ENCODE measurements around the gene ZBBX. TPM values are rescaled to one million over a fixed set of nuclear protein-coding genes. Genes with fewer than 3 reads are reported as not detected.

ZBBX gene
- total and polyA plus RNA-seq, 2 of the 4 experiments (the other 2 are of a cell fraction), result not detected

DNA sequence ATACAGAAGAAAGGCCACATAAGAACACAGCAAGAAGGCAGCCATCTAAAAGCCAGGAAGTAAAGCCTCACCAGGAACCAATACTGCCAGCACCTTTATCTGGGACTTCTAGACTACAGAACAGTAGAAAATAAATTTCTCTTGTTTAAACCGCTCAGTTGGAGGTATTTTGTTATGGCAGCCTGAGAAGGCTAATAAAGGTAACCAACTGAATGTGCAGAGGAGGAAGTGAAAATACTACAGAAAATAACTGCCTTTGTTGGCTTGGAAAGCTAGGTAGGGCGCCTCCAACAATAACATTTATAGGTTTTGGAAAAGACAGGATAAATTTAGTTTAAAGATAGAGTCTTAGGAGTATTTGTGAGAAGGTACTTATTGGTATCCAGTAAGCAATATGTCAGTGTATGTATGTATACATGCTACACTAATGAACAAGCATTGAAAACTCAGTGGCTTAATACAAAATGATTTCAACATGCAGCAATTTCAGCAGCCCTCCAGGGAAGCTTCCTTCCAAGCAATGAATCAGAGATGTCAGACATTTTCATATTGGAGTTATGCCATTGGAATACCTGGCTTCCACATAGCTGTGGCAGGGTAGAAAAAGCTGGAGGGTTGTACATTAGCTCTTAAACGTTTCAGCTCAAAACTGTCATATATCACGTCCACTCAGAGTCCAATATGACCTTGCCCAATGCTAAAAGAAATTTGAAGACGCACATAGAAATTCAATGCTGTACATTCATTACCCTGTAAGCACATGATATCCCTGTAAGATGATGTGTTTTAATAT, 48.9 kb downstream of the ZBBX start:
- ATAC-seq (ENCODE audit: low read depth), result no peak
- Histone ChIP-seq H2AFZ (replicated peaks; ENCODE audit: low read length, poor library complexity) (no peak overlapping the region), H2BK15ac (ENCODE audit: low read depth, low read length) (no peak overlapping the region), H3K4ac (ENCODE audit: low read depth, low read length) (no peak overlapping the region), H2BK5ac (ENCODE audit: low read depth, low read length, poor library complexity, severe bottlenecking) (no peak overlapping the region), H3K27ac (ENCODE audit: insufficient read depth, low read length) (no peak overlapping the region), H3K4me1 (ENCODE audit: control insufficient read depth, insufficient read depth, low read length) (no peaks in the 10 kb centered on the region), H2BK20ac (ENCODE audit: low read depth, low read length) (no peak overlapping the region), H3K9ac (ENCODE audit: low read depth, low read length) (no peak overlapping the region), H4K20me1 (ENCODE audit: insufficient read depth, low read length) (no peaks in the 10 kb centered on the region), H2AK9ac (replicated peaks; ENCODE audit: low read depth, low read length, poor library complexity) (no peak overlapping the region), H2BK120ac (ENCODE audit: low read depth, low read length) (no peak overlapping the region), H3K14ac (replicated peaks; ENCODE audit: low read depth, low read length) (no peak overlapping the region), H3K23ac (ENCODE audit: low read depth, low read length) (no peak overlapping the region), H4K91ac (ENCODE audit: insufficient read depth, low read depth, low read length) (no peak overlapping the region), H3K9me3 (ENCODE audit: control insufficient read depth, insufficient read depth, low read length) (no peaks in the 10 kb centered on the region), H3K79me1 (ENCODE audit: low read depth in 1 of 2, low read length in 2 of 2) (no peaks in the 10 kb centered on the region), H3K4me3 (ENCODE audit: insufficient read depth, low read depth, low read length) (no peak overlapping the region), H2AK5ac (ENCODE audit: low read depth, low read length) (no peak overlapping the region), H4K5ac (ENCODE audit: low read depth, low read length) (no peak overlapping the region), H3K9me1 (ENCODE audit: insufficient read depth, low read length) (no peaks in the 10 kb centered on the region), H3K56ac (ENCODE audit: extremely low read depth, insufficient read depth, low read length) (no peak overlapping the region), H3K36me3 (ENCODE audit: control insufficient read depth, insufficient read depth, low read length) (no peaks in the 10 kb centered on the region), H3K4me2 (ENCODE audit: low read depth, low read length) (no peak overlapping the region), H3K18ac (ENCODE audit: low read depth, low read length) (no peak overlapping the region), H3K27me3 (ENCODE audit: control insufficient read depth, insufficient read depth, low read length) (no peaks in the 10 kb centered on the region), H4K8ac (ENCODE audit: low read depth in 2 of 2, low read length in 2 of 2) (no peak overlapping the region)
- TF ChIP-seq NFE2L2 (IDR thresholded peaks at IDR 0.05; ENCODE audit: low read depth, low read length), result no peak
- no peak for TF ChIP-seq CEBPB (IDR thresholded peaks at IDR 0.05; ENCODE audit: low read depth, low read length)
- TF ChIP-seq MAFK (IDR thresholded peaks at IDR 0.05; ENCODE audit: low read depth, low read length), result no peak
- no TSS peak for BruUV-seq (replicated peaks)
- CTCF ChIA-PET, result no interaction called here
- POLR2A ChIA-PET (ENCODE audit: unreplicated experiment), result no interaction called here
- DNase-seq, result no peak
- dilution Hi-C loops (cut with HindIII; ENCODE audit: low sequenced_read_pairs, unreplicated experiment), result no loop called here
- in situ Hi-C loops (cut with MboI; ENCODE audit: low sequenced_read_pairs), result no loop called here
- no CpG with 5 or more reads among the region's 5 CpGs for whole genome bisulfite sequencing, 2 experiments (ENCODE audit: extremely low coverage in 2 of 2, insufficient read length in 1 of 2)
- intact Hi-C loops (cut with micrococcal nuclease), result no loop called here
